GM12892 (cell line): Measurements from ENCODE around the gene OR2G3.

Source experiments
- POLR2AphosphoS5 ChIP-seq: IDR thresholded peaks from 2 replicates; pipeline ENCODE4 v1.6.1; 2011; ENCODE audit warnings: low read depth, low read length, control low read depth
- TAF1 ChIP-seq: IDR thresholded peaks from 2 replicates; pipeline ENCODE4 v1.6.1; 2011; ENCODE audit warnings: low read depth, mild to moderate bottlenecking, control low read depth, low read length, borderline replicate concordance

- TF ChIP-seq POLR2AphosphoS5 (no peak), TAF1 (no peak)
Observed at GRCh38 chr1:247576514-247576913, 28.9 kb upstream of the OR2G3 start.
